Lung (tissue), 12 donors: Measurements from ENCODE around the gene MGAT1. TPM values are rescaled to one million over a fixed set of nuclear protein-coding genes. Genes with fewer than 3 reads are reported as not detected.

Experiments used
- ATAC-seq: fragments of 200-7000 bp; cut with Tn5 transposase; one replicate; pipeline ENCODE4 v1.9.1; 2020; ENCODE audit warnings: moderate number of reproducible peaks; ENCODE audit not compliant: insufficient read depth, low FRiP score
- DNase-seq, 3 donors: peaks; one replicate each; pipeline ENCODE4 v3.0.0-alpha.2; 2013 to 2017
- H3K27ac ChIP-seq, 2 donors: one replicate each; pipeline ENCODE4 v1.5.1; 2013; ENCODE audit warnings: mild to moderate bottlenecking in 2 of 2, moderate library complexity in 2 of 2, control low read depth in 1 of 2, inconsistent platforms in 1 of 2, low read depth in 1 of 2, low read length in 1 of 2
- H3K27me3 ChIP-seq, 3 donors: one replicate each; pipeline ENCODE4 v1.5.1; 2013; ENCODE audit warnings: low read length in 2 of 3; ENCODE audit not compliant: control insufficient read depth in 3 of 3, insufficient read depth in 3 of 3
- H3K36me3 ChIP-seq, 4 donors: one replicate each; pipeline ENCODE4 v1.5.1; 2013; ENCODE audit warnings: low read length in 4 of 4, mild to moderate bottlenecking in 1 of 4, moderate library complexity in 1 of 4; ENCODE audit not compliant: control insufficient read depth in 4 of 4, insufficient read depth in 4 of 4
- H3K4me1 ChIP-seq, 5 donors: one replicate each; pipeline ENCODE4 v1.5.1; 2013; ENCODE audit warnings: low read length in 5 of 5, mild to moderate bottlenecking in 2 of 5, moderate library complexity in 1 of 5; ENCODE audit not compliant: control insufficient read depth in 5 of 5, insufficient read depth in 5 of 5
- H3K4me3 ChIP-seq: one replicate; pipeline ENCODE4 v1.5.1; 2013; ENCODE audit warnings: mild to moderate bottlenecking, control low read depth, moderate library complexity
- H3K9ac ChIP-seq, 2 donors: one replicate each; pipeline ENCODE4 v1.5.1; 2013; ENCODE audit warnings: low read length in 2 of 2, control low read depth in 1 of 2; ENCODE audit not compliant: insufficient read depth in 1 of 2
- H3K9me3 ChIP-seq, 4 donors: one replicate each; pipeline ENCODE4 v1.5.1; 2013; ENCODE audit warnings: low read length in 3 of 4, mild to moderate bottlenecking in 1 of 4, moderate library complexity in 1 of 4; ENCODE audit not compliant: control insufficient read depth in 4 of 4, insufficient read depth in 3 of 4
- WGBS, 2 donors: extraction: QIAGEN DNeasy Blood & Tissue Kit; methylation state at CpG; one replicate each; pipeline ENCODE4 v1.1.7; 2013; 5-methylcytosine and 5-hydroxymethylcytosine counted together
- polyA plus RNA-seq, 2 donors: library from polyadenylated mRNA; stranded (reverse); fragments of 200-250 nt; gene quantifications; one replicate each; pipeline ENCODE4 v1.2.1, GENCODE V29; 2013
- total RNA-seq, 2 donors: library from RNA; depleted of rRNA in 1 of 2; stranded (reverse); fragments of >200 nt in 1 of 2; gene quantifications; one replicate each; pipeline ENCODE4 v1.2.1, GENCODE V29; 2014 to 2021
- TF ChIP-seq, protein P1 (sequence below): IDR thresholded peaks from 2 replicates; pipeline ENCODE4 v1.5.1; 2012; ENCODE audit warnings: mild to moderate bottlenecking; ENCODE audit errors: control extremely low read depth, extremely low read depth
- donor health status: control.
- donor health status: control.
- donor health status: Bipolar disorder and iron deficiency.
- donor health status: healthy.
- donor health status: DM: yes; HTN: yes; CAD: no.

Gene MGAT1
- total and polyA plus RNA-seq, 4 donors, result 117 to 415 (median 211) TPM

DNA sequence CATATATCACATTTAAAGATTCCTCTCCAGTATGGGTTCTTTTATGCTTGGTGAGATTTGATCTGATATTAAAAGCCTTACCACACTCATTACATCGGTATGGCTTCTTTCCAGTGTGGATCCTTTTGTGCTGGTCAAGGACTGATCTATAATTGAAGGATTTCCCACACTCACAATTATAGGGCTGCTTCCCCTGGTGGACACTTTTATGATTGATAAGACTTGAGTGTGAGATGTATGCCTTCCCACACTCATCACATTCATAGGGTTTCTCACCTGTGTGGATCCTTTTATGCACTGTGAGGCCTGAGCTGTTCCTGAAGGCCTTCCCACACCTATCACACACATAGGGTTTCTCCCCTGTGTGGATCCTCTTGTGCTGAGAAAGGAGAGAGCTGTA lies 46.3 kb upstream of the MGAT1 start:
- ATAC-seq (no peak), DNase-seq (no peak)
- no peak overlapping the region for H3K9ac ChIP-seq
- no peak overlapping the region for H3K27ac ChIP-seq
- peaks cover 19 to 64% (median 34%) of the 10 kb centered on the region in 4 donors for H3K36me3 ChIP-seq
- no peaks in the 10 kb centered on the region for H3K27me3 ChIP-seq
- no peak overlapping the region for H3K4me3 ChIP-seq
- 89 to 100% methylated on average over 1 of the region's 1 CpG for WGBS, 2 donors
- H3K4me1 ChIP-seq, result peaks cover 0 to 3% (median 0%) of the 10 kb centered on the region in 5 donors
- H3K9me3 ChIP-seq, result peaks cover 0 to 36% (median 15%) of the 10 kb centered on the region in 4 donors
- TF ChIP-seq, protein P1, sequence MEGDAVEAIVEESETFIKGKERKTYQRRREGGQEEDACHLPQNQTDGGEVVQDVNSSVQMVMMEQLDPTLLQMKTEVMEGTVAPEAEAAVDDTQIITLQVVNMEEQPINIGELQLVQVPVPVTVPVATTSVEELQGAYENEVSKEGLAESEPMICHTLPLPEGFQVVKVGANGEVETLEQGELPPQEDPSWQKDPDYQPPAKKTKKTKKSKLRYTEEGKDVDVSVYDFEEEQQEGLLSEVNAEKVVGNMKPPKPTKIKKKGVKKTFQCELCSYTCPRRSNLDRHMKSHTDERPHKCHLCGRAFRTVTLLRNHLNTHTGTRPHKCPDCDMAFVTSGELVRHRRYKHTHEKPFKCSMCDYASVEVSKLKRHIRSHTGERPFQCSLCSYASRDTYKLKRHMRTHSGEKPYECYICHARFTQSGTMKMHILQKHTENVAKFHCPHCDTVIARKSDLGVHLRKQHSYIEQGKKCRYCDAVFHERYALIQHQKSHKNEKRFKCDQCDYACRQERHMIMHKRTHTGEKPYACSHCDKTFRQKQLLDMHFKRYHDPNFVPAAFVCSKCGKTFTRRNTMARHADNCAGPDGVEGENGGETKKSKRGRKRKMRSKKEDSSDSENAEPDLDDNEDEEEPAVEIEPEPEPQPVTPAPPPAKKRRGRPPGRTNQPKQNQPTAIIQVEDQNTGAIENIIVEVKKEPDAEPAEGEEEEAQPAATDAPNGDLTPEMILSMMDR, result no peak

DNA sequence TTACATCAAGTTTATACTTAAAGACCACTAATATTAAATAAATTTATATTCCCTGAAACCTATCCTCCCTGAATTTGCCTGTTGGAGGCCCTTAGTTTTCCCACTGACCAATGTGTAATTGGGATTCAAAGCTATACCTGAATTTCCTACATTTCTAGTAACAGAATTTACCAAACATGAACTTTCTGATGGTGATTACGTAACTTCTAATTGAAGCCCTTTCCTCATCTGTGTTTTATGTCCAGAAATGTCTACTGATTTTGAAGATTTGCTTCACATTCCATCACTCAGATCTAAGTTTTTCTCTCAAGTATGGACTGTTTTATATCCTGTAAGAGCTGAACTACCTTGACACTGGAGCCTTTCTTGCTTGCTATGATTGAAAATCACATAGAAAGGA lies 45.7 kb upstream of the MGAT1 start:
- Histone ChIP-seq H3K4me1 (peaks cover 0 to 1% (median 0%) of the 10 kb centered on the region in 5 donors), H3K9ac (no peak overlapping the region), H3K4me3 (no peak overlapping the region), H3K27me3 (no peaks in the 10 kb centered on the region), H3K9me3 (peaks cover 0 to 36% (median 15%) of the 10 kb centered on the region in 4 donors), H3K36me3 (peaks cover 19 to 64% (median 34%) of the 10 kb centered on the region in 4 donors), H3K27ac (no peak overlapping the region)
- ATAC-seq (no peak), DNase-seq (no peak)
- TF ChIP-seq, protein P1, result no peak
- 96% methylated on average over 1 of the region's 1 CpG for WGBS, 2 donors

DNA sequence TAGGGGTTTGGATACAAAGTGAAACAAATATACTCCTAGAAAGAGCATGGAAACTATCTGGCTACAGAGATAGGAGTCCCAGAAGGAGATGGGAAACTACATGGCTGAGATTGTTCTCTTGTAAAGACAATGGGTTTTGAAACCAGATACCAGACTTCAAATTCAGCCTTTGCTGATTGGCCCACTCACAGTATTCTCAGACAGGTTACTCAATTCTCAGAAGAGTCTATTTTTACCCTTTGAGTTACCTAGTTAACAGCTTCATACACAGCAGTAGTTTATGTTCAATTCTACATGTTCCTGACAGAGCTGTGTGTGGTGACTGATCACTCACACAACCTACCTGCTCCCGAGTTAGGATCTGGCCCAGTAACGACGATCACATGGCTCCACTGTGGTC lies 44.4 kb upstream of the MGAT1 start:
- Histone ChIP-seq H3K36me3 (peaks cover 19 to 57% (median 34%) of the 10 kb centered on the region in 4 donors), H3K9me3 (peaks cover 0 to 36% (median 16%) of the 10 kb centered on the region in 4 donors), H3K27me3 (no peaks in the 10 kb centered on the region), H3K4me3 (no peak overlapping the region), H3K27ac (no peak overlapping the region), H3K9ac (no peak overlapping the region), H3K4me1 (peaks cover 0 to 1% (median 0%) of the 10 kb centered on the region in 5 donors)
- TF ChIP-seq, protein P1, result no peak
- no peak for DNase-seq
- ATAC-seq, result no peak
- 32 to 55% methylated on average over 3 of the region's 3 CpGs for WGBS, 2 donors

DNA sequence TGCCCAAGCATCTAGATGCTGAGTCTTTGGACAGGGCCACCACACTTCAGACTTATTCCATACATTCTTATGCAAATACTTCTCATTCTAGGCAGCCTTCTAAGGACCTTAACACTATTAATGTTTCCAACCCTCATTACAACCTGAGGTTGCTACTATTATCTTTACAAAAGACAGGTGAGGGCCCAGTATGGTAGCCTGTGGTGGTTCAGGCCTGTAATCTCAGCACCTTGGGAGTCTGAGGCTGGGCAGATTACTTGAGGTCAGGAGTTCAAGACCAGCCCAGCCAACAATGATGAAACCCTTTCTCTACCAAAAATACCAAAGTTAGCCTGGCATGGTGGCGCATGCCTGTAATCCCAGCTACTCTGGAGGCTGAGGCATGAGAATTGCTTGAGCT lies 42.3 kb upstream of the MGAT1 start:
- Histone ChIP-seq H3K36me3 (peaks cover 8 to 36% (median 16%) of the 10 kb centered on the region in 4 donors), H3K9me3 (peaks cover 0 to 19% (median 9%) of the 10 kb centered on the region in 4 donors), H3K4me1 (peaks cover 0 to 1% (median 0%) of the 10 kb centered on the region in 5 donors), H3K4me3 (no peak overlapping the region), H3K27me3 (no peaks in the 10 kb centered on the region), H3K9ac (no peak overlapping the region), H3K27ac (no peak overlapping the region)
- no peak for ATAC-seq
- no peak for DNase-seq
- WGBS, 2 donors, result 98 to 100% methylated on average over 1 of the region's 1 CpG
- TF ChIP-seq, protein P1, result no peak
